Measurements from ENCODE around the gene NNMT. TPM values are rescaled to one million over a fixed set of nuclear protein-coding genes. Genes with fewer than 3 reads are reported as not detected.

The NNMT gene
- total RNA-seq, 4 donors from 2014 or later: 4.6 to 362 (median 116) TPM

DNA sequence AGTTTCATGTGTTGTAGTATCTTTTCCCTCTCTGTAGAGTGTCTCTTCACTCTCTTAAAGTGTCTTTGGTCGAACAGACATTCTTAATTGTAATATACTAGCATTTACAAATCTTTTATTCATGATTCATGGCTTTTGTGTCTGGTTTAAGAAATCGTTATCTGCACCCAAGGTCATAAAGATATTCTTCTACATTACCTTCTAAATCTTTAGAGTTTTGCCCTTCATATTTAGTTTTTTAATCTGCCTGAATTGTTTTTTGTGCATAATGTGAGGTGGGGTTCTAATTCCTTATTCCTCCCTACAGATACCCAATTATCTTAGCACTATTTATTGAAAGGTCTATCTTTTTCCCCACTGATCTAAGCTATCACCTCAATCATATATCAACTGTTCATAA, 9.0 kb upstream of the NNMT start:
- Histone ChIP-seq H3K27me3 (no peaks in the 10 kb centered on the region), H3K4me3 (no peak overlapping the region), H3K27ac (no peak overlapping the region), H3K36me3 (no peaks in the 10 kb centered on the region), H3K9me3 (no peaks in the 10 kb centered on the region), H3K4me1 (no peaks in the 10 kb centered on the region)
- intact Hi-C loops (cut with DNase I; ENCODE audit: low total_unique reads): no loop called here
- no peak for TF ChIP-seq POLR2A (IDR thresholded peaks at IDR 0.05)
- TF ChIP-seq, protein P1, sequence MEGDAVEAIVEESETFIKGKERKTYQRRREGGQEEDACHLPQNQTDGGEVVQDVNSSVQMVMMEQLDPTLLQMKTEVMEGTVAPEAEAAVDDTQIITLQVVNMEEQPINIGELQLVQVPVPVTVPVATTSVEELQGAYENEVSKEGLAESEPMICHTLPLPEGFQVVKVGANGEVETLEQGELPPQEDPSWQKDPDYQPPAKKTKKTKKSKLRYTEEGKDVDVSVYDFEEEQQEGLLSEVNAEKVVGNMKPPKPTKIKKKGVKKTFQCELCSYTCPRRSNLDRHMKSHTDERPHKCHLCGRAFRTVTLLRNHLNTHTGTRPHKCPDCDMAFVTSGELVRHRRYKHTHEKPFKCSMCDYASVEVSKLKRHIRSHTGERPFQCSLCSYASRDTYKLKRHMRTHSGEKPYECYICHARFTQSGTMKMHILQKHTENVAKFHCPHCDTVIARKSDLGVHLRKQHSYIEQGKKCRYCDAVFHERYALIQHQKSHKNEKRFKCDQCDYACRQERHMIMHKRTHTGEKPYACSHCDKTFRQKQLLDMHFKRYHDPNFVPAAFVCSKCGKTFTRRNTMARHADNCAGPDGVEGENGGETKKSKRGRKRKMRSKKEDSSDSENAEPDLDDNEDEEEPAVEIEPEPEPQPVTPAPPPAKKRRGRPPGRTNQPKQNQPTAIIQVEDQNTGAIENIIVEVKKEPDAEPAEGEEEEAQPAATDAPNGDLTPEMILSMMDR (IDR thresholded peaks at IDR 0.05): no peak
- DNase-seq: no peak

DNA sequence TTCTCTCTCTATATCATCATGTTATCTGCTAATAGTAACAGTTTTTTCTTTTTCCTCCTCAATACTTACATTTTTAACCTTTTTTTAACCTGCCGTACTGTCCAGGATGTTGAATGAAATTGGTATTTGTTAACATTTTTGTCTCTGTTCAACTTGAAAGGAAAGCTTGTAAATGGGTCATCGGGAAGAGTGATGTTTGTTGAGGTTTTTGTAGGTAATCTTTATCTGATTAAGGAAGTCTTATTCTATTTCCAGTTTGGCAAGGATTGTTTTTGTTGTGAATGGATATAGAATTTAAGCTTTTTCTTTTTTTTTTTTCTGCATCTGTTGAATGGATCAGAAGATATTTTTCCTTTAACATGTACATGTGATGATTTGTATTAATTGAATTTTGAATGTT, 8.1 kb upstream of the NNMT start:
- Histone ChIP-seq H3K27me3 (no peaks in the 10 kb centered on the region), H3K4me3 (no peak overlapping the region), H3K27ac (no peak overlapping the region), H3K9me3 (no peaks in the 10 kb centered on the region), H3K4me1 (peaks cover 0 to 7% of the 10 kb centered on the region in 2 donors), H3K36me3 (no peaks in the 10 kb centered on the region)
- no peak for TF ChIP-seq POLR2A (IDR thresholded peaks at IDR 0.05)
- TF ChIP-seq, protein P1 (IDR thresholded peaks at IDR 0.05): no peak
- intact Hi-C loops (cut with DNase I; ENCODE audit: low total_unique reads): no loop called here
- DNase-seq: no peak

DNA sequence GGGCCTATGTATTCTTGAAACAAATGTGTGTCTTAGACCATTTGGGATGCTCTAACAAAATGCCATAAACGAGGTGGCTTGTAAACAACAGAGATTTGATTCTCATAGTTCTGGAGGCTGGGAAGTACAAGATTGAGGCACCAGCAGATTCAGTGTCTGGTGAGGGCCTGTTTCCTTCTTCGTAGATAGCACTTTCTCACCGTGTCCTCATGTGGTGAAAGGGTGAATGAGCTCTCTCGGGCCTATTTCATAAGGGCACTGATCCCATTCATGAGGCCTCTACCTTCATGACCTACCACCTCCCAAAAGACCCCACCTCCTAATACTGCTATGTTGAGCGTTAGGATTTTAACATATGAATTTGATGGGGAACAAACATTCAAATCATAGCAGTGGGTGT, 6.4 kb upstream of the NNMT start:
- H3K9me3 ChIP-seq: no peaks in the 10 kb centered on the region
- no peaks in the 10 kb centered on the region for H3K27me3 ChIP-seq
- no peak overlapping the region for H3K4me3 ChIP-seq
- no peak for DNase-seq
- no peaks in the 10 kb centered on the region for H3K36me3 ChIP-seq
- no peak overlapping the region for H3K27ac ChIP-seq
- no peak for TF ChIP-seq POLR2A (IDR thresholded peaks at IDR 0.05)
- TF ChIP-seq, protein P1 (IDR thresholded peaks at IDR 0.05): no peak
- intact Hi-C loops (cut with DNase I; ENCODE audit: low total_unique reads): no loop called here
- peaks cover 0 to 7% of the 10 kb centered on the region in 2 donors for H3K4me1 ChIP-seq

DNA sequence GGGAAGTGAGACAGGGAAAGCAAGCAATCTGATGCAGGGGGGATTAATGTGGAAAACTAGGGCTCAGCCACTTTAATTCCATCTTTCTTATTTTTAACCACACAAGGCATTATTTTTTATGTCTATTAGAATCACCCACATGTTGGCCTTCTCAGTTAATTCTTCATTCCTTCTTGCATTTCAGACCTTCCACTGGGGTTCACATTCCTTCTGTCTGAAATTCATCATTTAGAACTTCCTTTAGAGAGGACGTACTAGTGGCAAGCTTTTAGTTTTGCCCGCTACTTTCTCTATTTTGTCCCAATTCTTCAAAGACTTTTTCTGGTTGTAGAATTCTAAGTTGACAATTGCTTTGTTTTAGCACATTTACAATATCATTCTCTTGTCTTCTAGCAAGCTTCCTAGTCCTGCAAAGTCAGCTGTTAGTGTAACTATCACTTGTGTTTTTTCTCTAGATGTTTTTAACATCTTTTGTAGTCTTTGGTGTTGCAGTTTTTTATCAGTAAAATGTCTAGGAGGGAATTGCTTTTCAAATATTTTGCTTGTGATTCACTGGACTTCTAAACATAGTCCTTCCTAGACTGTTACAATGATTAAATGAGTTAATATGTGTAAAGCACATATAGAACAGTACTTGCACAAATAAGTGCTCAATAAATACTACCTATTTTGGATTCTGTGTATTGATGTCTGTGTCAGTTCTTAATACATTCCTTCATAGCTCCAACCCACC, 5.5 kb upstream of the NNMT start:
- Histone ChIP-seq H3K4me3 (no peak overlapping the region), H3K27ac (peak overlapping the region in 1 of 2 donors; percentile 96), H3K36me3 (no peaks in the 10 kb centered on the region), H3K27me3 (no peaks in the 10 kb centered on the region), H3K4me1 (peaks cover 4 to 7% of the 10 kb centered on the region in 2 donors), H3K9me3 (no peaks in the 10 kb centered on the region)
- TF ChIP-seq, protein P1 (IDR thresholded peaks at IDR 0.05): no peak
- TF ChIP-seq POLR2A (IDR thresholded peaks at IDR 0.05): no peak
- no peak for DNase-seq
- intact Hi-C loops (cut with DNase I; ENCODE audit: low total_unique reads): no loop called here

DNA sequence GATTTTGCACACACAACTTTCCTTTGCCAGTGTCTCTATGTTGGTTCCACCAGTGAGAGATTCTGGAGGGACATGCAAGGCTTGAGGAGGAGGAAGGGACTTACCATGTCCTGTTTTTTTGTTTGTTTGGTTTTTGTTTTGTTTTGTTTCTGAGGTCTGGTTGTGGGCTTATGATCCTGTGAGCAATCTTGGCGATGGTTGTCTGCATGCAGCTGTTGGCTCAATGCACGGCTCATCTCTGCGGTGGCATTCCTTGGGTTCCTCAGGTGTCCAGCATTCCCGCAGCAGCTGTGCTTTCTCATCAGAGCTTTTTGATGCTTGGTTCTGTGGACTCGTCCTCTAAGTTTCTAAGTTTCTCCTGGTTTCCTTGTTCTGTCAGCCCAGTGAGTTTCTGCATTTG, 4.8 kb upstream of the NNMT start:
- H3K4me1 ChIP-seq: peaks cover 7 to 10% of the 10 kb centered on the region in 2 donors
- H3K9me3 ChIP-seq: no peaks in the 10 kb centered on the region
- no peak for DNase-seq
- TF ChIP-seq POLR2A (IDR thresholded peaks at IDR 0.05): no peak
- TF ChIP-seq, protein P1 (IDR thresholded peaks at IDR 0.05): no peak
- intact Hi-C loops (cut with DNase I; ENCODE audit: low total_unique reads): no loop called here
- H3K36me3 ChIP-seq: no peaks in the 10 kb centered on the region
- peak overlapping the region in 1 of 2 donors; percentile 8 for H3K4me3 ChIP-seq
- H3K27ac ChIP-seq: peak overlapping the region; percentile 90 to 96
- H3K27me3 ChIP-seq: no peaks in the 10 kb centered on the region
